Measurements from ENCODE around the gene TTLL8. TPM values are rescaled to one million over a fixed set of nuclear protein-coding genes. Genes with fewer than 3 reads are reported as not detected.

Gene TTLL8
- total and polyA plus RNA-seq, 12 donors: not detected

GRCh38 chr22:50078246-50078645 lies 20.1 kb upstream of the TTLL8 start:
- 86 to 97% (median 90%) methylated on average over 13 of the region's 13 CpGs for WGBS, 4 donors
- H3K27ac ChIP-seq: no peak overlapping the region
- H3K27me3 ChIP-seq: peaks cover under 1% of the 10 kb centered on the region
- TF ChIP-seq CTCF (IDR thresholded peaks at IDR 0.05): no peak
- TF ChIP-seq POLR2A (IDR thresholded peaks at IDR 0.05): no peak
- no peaks in the 10 kb centered on the region for H3K36me3 ChIP-seq (replicated peaks in 1 of 2)
- intact Hi-C loops (cut with DNase I): no loop called here
- H3K4me3 ChIP-seq: no peak overlapping the region
- H3K4me1 ChIP-seq (replicated peaks in 1 of 2): no peaks in the 10 kb centered on the region
- H3K9me3 ChIP-seq (replicated peaks in 1 of 3): no peaks in the 10 kb centered on the region
- DNase-seq: no peak

GRCh38 chr22:50076646-50077535 lies 18.8 kb upstream of the TTLL8 start:
- intact Hi-C loops (cut with DNase I): no loop called here
- 81 to 88% (median 83%) methylated on average over 35 to 43 of the region's 43 CpGs for WGBS, 4 donors
- Histone ChIP-seq H3K9me3 (replicated peaks in 1 of 3) (no peaks in the 10 kb centered on the region), H3K36me3 (replicated peaks in 1 of 2) (no peaks in the 10 kb centered on the region), H3K4me1 (replicated peaks in 1 of 2) (no peaks in the 10 kb centered on the region), H3K27ac (no peak overlapping the region), H3K27me3 (peaks cover 5% of the 10 kb centered on the region), H3K4me3 (no peak overlapping the region)
- no peak for DNase-seq
- TF ChIP-seq POLR2A (IDR thresholded peaks at IDR 0.05) (no peak), CTCF (IDR thresholded peaks at IDR 0.05) (no peak)

DNA sequence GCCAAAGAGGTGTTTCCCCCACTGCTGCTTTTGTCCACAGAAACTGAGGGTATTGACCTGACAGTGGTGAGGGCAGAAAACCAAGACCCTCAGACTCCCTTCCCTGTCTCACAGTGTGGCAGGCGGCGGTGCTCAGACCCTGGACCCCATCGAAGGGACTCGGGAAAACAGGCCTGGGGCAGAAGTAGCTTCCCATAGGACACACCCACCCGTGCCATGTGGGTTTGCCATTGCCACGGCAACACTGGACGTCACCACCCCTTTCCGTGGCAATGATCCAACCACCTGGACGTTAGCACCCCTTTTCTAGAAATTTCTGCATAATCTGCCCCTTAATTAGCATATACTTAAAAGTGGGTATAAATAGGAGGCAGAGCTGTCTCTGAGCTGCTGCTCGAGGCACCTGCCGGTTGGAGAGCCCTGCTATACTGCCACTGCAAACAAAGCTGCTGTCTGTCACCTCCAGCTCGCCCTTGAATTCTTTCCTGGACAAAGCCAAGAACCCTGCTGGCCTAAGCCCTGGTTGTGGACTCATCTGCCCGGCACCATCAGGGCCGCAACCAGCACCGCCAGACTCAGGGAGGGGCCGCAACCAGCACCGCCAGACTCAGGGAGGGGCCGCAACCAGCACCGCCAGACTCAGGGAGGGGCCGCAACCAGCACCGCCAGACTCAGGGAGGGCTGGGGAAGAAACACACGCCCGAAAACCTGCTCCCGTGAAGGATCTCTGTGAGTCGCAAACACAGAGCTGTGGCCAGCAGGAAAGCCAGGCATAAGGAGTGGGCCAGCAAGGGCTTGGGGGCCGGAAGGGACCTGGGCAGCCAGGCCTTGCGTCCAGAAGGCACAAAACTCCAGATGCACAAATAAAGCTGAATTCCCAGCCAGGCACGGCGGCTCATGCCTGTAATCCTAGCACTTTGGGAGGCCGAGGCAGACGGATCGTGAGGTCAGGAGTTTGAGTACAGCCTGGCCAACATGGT lies 16.7 kb upstream of the TTLL8 start:
- Histone ChIP-seq H3K36me3 (replicated peaks in 1 of 2) (no peaks in the 10 kb centered on the region), H3K4me1 (replicated peaks in 1 of 2) (no peaks in the 10 kb centered on the region), H3K27ac (no peak overlapping the region), H3K4me3 (no peak overlapping the region), H3K27me3 (peaks cover 7% of the 10 kb centered on the region), H3K9me3 (replicated peaks in 1 of 3) (no peaks in the 10 kb centered on the region)
- DNase-seq: no peak
- intact Hi-C loops (cut with DNase I): no loop called here
- 69 to 84% (median 76%) methylated on average over 18 to 32 of the region's 32 CpGs for WGBS, 4 donors
- no peak for TF ChIP-seq CTCF (IDR thresholded peaks at IDR 0.05)
- TF ChIP-seq POLR2A (IDR thresholded peaks at IDR 0.05): no peak

DNA sequence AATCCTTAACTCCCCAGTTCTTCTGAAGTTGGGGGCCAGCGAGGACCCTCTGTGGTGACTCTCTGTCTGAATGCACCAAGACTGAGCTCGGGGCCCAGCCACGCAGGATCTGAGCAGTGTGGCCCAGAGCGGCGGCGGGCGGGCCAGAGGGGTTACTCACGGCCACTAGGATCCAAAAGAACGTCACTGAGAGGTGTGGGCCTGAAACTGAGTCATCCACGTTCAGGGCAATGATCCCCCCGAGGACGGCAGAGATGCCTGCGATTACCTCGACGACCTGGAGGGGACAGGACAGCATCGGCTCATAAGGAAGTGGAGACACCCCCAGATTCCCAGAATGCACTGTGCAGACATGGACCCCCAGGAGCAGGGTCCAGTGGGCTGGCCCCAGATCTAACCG lies 16.0 kb upstream of the TTLL8 start:
- intact Hi-C loops (cut with DNase I): no loop called here
- H3K4me1 ChIP-seq (replicated peaks in 1 of 2): no peaks in the 10 kb centered on the region
- no peak overlapping the region for H3K4me3 ChIP-seq
- no peaks in the 10 kb centered on the region for H3K36me3 ChIP-seq (replicated peaks in 1 of 2)
- no peak for TF ChIP-seq POLR2A (IDR thresholded peaks at IDR 0.05)
- 69 to 87% (median 74%) methylated on average over 17 of the region's 17 CpGs for WGBS, 4 donors
- DNase-seq: no peak
- no peak overlapping the region for H3K27ac ChIP-seq
- H3K27me3 ChIP-seq: peaks cover 7% of the 10 kb centered on the region
- H3K9me3 ChIP-seq (replicated peaks in 1 of 3): no peaks in the 10 kb centered on the region
